Activated naive CD8-positive, alpha-beta T cell treated with anti-CD3 and anti-CD28 coated beads for 36 hours (primary cell): ENCODE results near the gene NTM. TPM values are rescaled to one million over a fixed set of nuclear protein-coding genes. Genes with fewer than 3 reads are reported as not detected.

Source experiments
- DNase-seq: peaks from one replicate; pipeline ENCODE4 v3.0.0; 2021
- H3K27ac Mint-ChIP-seq: one replicate; pipeline ENCODE4 v1.8.0; 2022; ENCODE audit warnings: mild to moderate bottlenecking, moderate library complexity, mixed read lengths
- H3K27me3 Mint-ChIP-seq: one replicate; pipeline ENCODE4 v1.8.0; 2022; ENCODE audit warnings: mild to moderate bottlenecking, mixed read lengths
- H3K36me3 Mint-ChIP-seq: one replicate; pipeline ENCODE4 v1.8.0; 2021; ENCODE audit warnings: mild to moderate bottlenecking, mixed read lengths
- H3K4me1 Mint-ChIP-seq: one replicate; pipeline ENCODE4 v1.8.0; 2021; ENCODE audit warnings: mixed read lengths
- H3K4me3 Mint-ChIP-seq: one replicate; pipeline ENCODE4 v1.8.0; 2022; ENCODE audit warnings: mild to moderate bottlenecking, moderate library complexity, mixed read lengths
- H3K9me3 Mint-ChIP-seq: one replicate; pipeline ENCODE4 v1.8.0; 2022; ENCODE audit warnings: mixed read lengths
- total RNA-seq, 2 experiments: library from RNA; stranded (reverse); gene quantifications; one replicate each; pipeline ENCODE4 v1.2.3, GENCODE V29; 2021

The NTM gene
- total RNA-seq, 2 experiments from 2014 or later, result not detected

- no peaks in the 10 kb centered on the region for H3K9me3 Mint-ChIP-seq
Measured at GRCh38 chr11:131640320-131640719, 269.9 kb downstream of the NTM start.

GRCh38 chr11:131642756-131643531 is 272.5 kb downstream of the NTM start:
- no peaks in the 10 kb centered on the region for H3K36me3 Mint-ChIP-seq
- DNase-seq, result no peak
- no peaks in the 10 kb centered on the region for H3K9me3 Mint-ChIP-seq
- no peak overlapping the region for H3K27ac Mint-ChIP-seq
- no peak overlapping the region for H3K4me3 Mint-ChIP-seq
- no peaks in the 10 kb centered on the region for H3K27me3 Mint-ChIP-seq
- no peaks in the 10 kb centered on the region for H3K4me1 Mint-ChIP-seq

More at GRCh38 chr11:131640320-131640719, 269.9 kb downstream of the NTM start:
- Mint-ChIP-seq H3K27ac (no peak overlapping the region), H3K4me1 (no peaks in the 10 kb centered on the region), H3K27me3 (no peaks in the 10 kb centered on the region), H3K36me3 (no peaks in the 10 kb centered on the region), H3K4me3 (no peak overlapping the region)
- no peak for DNase-seq

GRCh38 chr11:131644204-131644795 is 273.9 kb downstream of the NTM start:
- H3K36me3 Mint-ChIP-seq, result no peaks in the 10 kb centered on the region
- H3K4me1 Mint-ChIP-seq, result no peaks in the 10 kb centered on the region
- no peak for DNase-seq
- H3K4me3 Mint-ChIP-seq, result no peak overlapping the region
- H3K27ac Mint-ChIP-seq, result no peak overlapping the region
- H3K27me3 Mint-ChIP-seq, result no peaks in the 10 kb centered on the region
- no peaks in the 10 kb centered on the region for H3K9me3 Mint-ChIP-seq

GRCh38 chr11:131645237-131645636 is 274.8 kb downstream of the NTM start:
- H3K9me3 Mint-ChIP-seq, result no peaks in the 10 kb centered on the region
- H3K36me3 Mint-ChIP-seq, result no peaks in the 10 kb centered on the region
- no peak overlapping the region for H3K4me3 Mint-ChIP-seq
- H3K27ac Mint-ChIP-seq, result no peak overlapping the region
- no peaks in the 10 kb centered on the region for H3K4me1 Mint-ChIP-seq
- H3K27me3 Mint-ChIP-seq, result no peaks in the 10 kb centered on the region
- no peak for DNase-seq

- Mint-ChIP-seq H3K27me3 (peaks cover 3% of the 10 kb centered on the region), H3K27ac (no peak overlapping the region), H3K9me3 (no peaks in the 10 kb centered on the region), H3K4me1 (no peaks in the 10 kb centered on the region), H3K4me3 (no peak overlapping the region), H3K36me3 (no peaks in the 10 kb centered on the region)
- DNase-seq, result no peak
Measured at GRCh38 chr11:131649856-131650255, 279.4 kb downstream of the NTM start.

- Mint-ChIP-seq H3K36me3 (no peaks in the 10 kb centered on the region), H3K27ac (no peak overlapping the region)
Measured at GRCh38 chr11:131652231-131652630, 281.8 kb downstream of the NTM start.

GRCh38 chr11:131653260-131653659 is 282.8 kb downstream of the NTM start:
- Mint-ChIP-seq H3K27ac (no peak overlapping the region), H3K4me3 (no peak overlapping the region), H3K9me3 (no peaks in the 10 kb centered on the region), H3K27me3 (peaks cover 3% of the 10 kb centered on the region), H3K4me1 (no peaks in the 10 kb centered on the region), H3K36me3 (no peaks in the 10 kb centered on the region)
- no peak for DNase-seq

More at GRCh38 chr11:131652231-131652630, 281.8 kb downstream of the NTM start:
- no peak overlapping the region for H3K4me3 Mint-ChIP-seq
- no peaks in the 10 kb centered on the region for H3K9me3 Mint-ChIP-seq
- no peaks in the 10 kb centered on the region for H3K4me1 Mint-ChIP-seq
- H3K27me3 Mint-ChIP-seq, result peaks cover 3% of the 10 kb centered on the region
- no peak for DNase-seq

GRCh38 chr11:131654849-131655248 is 284.4 kb downstream of the NTM start:
- Mint-ChIP-seq H3K4me1 (no peaks in the 10 kb centered on the region), H3K4me3 (no peak overlapping the region), H3K27ac (no peak overlapping the region), H3K36me3 (no peaks in the 10 kb centered on the region), H3K9me3 (no peaks in the 10 kb centered on the region), H3K27me3 (peaks cover 3% of the 10 kb centered on the region)
- DNase-seq, result no peak

- Mint-ChIP-seq H3K27me3 (peaks cover 3% of the 10 kb centered on the region), H3K27ac (no peak overlapping the region), H3K36me3 (no peaks in the 10 kb centered on the region), H3K4me3 (no peak overlapping the region), H3K4me1 (no peaks in the 10 kb centered on the region), H3K9me3 (no peaks in the 10 kb centered on the region)
- DNase-seq, result no peak
Measured at GRCh38 chr11:131656179-131656838, 285.9 kb downstream of the NTM start.

GRCh38 chr11:131656839-131657211 is 286.4 kb downstream of the NTM start:
- Mint-ChIP-seq H3K27ac (no peak overlapping the region), H3K27me3 (peaks cover 3% of the 10 kb centered on the region), H3K4me1 (no peaks in the 10 kb centered on the region), H3K36me3 (no peaks in the 10 kb centered on the region), H3K4me3 (no peak overlapping the region), H3K9me3 (no peaks in the 10 kb centered on the region)
- DNase-seq, result no peak

- H3K4me1 Mint-ChIP-seq, result no peaks in the 10 kb centered on the region
- H3K27ac Mint-ChIP-seq, result no peak overlapping the region
- no peaks in the 10 kb centered on the region for H3K36me3 Mint-ChIP-seq
- H3K9me3 Mint-ChIP-seq, result no peaks in the 10 kb centered on the region
- peaks cover 3% of the 10 kb centered on the region for H3K27me3 Mint-ChIP-seq
- DNase-seq, result no peak
- no peak overlapping the region for H3K4me3 Mint-ChIP-seq
Measured at GRCh38 chr11:131658414-131658813, 288.0 kb downstream of the NTM start.

- Mint-ChIP-seq H3K27me3 (peaks cover 3% of the 10 kb centered on the region), H3K27ac (no peak overlapping the region), H3K9me3 (no peaks in the 10 kb centered on the region), H3K36me3 (no peaks in the 10 kb centered on the region), H3K4me3 (no peak overlapping the region), H3K4me1 (no peaks in the 10 kb centered on the region)
- no peak for DNase-seq
Measured at GRCh38 chr11:131658952-131659351, 288.5 kb downstream of the NTM start.

- no peak overlapping the region for H3K27ac Mint-ChIP-seq
- H3K9me3 Mint-ChIP-seq, result no peaks in the 10 kb centered on the region
- no peaks in the 10 kb centered on the region for H3K36me3 Mint-ChIP-seq
- no peak overlapping the region for H3K4me3 Mint-ChIP-seq
- H3K4me1 Mint-ChIP-seq, result no peaks in the 10 kb centered on the region
- DNase-seq, result no peak
- no peaks in the 10 kb centered on the region for H3K27me3 Mint-ChIP-seq
Measured at GRCh38 chr11:131659931-131660330, 289.5 kb downstream of the NTM start.

GRCh38 chr11:131661132-131661531 is 290.7 kb downstream of the NTM start:
- H3K27me3 Mint-ChIP-seq, result no peaks in the 10 kb centered on the region

GRCh38 chr11:131662317-131662972 is 292.0 kb downstream of the NTM start:
- no peaks in the 10 kb centered on the region for H3K36me3 Mint-ChIP-seq
- no peak overlapping the region for H3K27ac Mint-ChIP-seq
- H3K4me1 Mint-ChIP-seq, result no peaks in the 10 kb centered on the region
- H3K4me3 Mint-ChIP-seq, result no peak overlapping the region
- no peaks in the 10 kb centered on the region for H3K27me3 Mint-ChIP-seq
- DNase-seq, result no peak
- no peaks in the 10 kb centered on the region for H3K9me3 Mint-ChIP-seq

More at GRCh38 chr11:131661132-131661531, 290.7 kb downstream of the NTM start:
- Mint-ChIP-seq H3K4me1 (no peaks in the 10 kb centered on the region), H3K27ac (no peak overlapping the region), H3K9me3 (no peaks in the 10 kb centered on the region), H3K4me3 (no peak overlapping the region), H3K36me3 (no peaks in the 10 kb centered on the region)
- DNase-seq, result no peak
